Neural progenitor cell (in vitro differentiated cells): ENCODE measurements around the gene PRRG4.

Source experiments
- CTCF ChIP-seq: fragments of 200-600 bp; sonication (generic); IDR thresholded peaks from 2 replicates; pipeline ENCODE4 v1.5.1; 2017; ENCODE audit warnings: antibody characterized with exemption, mild to moderate bottlenecking
- EZH2 ChIP-seq: fragments of 200-600 bp; sonication (generic); IDR thresholded peaks from 2 replicates; pipeline ENCODE4 v1.6.1; 2017; ENCODE audit warnings: antibody characterized with exemption, mild to moderate bottlenecking, moderate library complexity

- TF ChIP-seq CTCF: peak; percentile 93
- TF ChIP-seq EZH2: no peak
These were observed 20.4 kb upstream of the PRRG4 start for GRCh38 chr11:32809313-32809712.
